ENCODE measurements around the gene EFCAB6.

Gene EFCAB6

GRCh38 chr22:43493297-43493696 is 318.8 kb downstream of the EFCAB6 start:
- no peak for DNase-seq

GRCh38 chr22:43491737-43492136 is 320.4 kb downstream of the EFCAB6 start:
- DNase-seq = no peak

GRCh38 chr22:43491177-43491576 is 320.9 kb downstream of the EFCAB6 start:
- DNase-seq = no peak

GRCh38 chr22:43490311-43490710 is 321.8 kb downstream of the EFCAB6 start:
- no peak for DNase-seq

GRCh38 chr22:43488937-43489336 is 323.2 kb downstream of the EFCAB6 start:
- DNase-seq = no peak

GRCh38 chr22:43488031-43488866 is 323.9 kb downstream of the EFCAB6 start:
- no peak for DNase-seq

GRCh38 chr22:43487311-43488030 is 324.6 kb downstream of the EFCAB6 start:
- DNase-seq = no peak

- DNase-seq = no peak
Measured at GRCh38 chr22:43485502-43486089, 326.5 kb downstream of the EFCAB6 start.

- DNase-seq = no peak
Measured at GRCh38 chr22:43484227-43484626, 327.9 kb downstream of the EFCAB6 start.

GRCh38 chr22:43483669-43484068 is 328.4 kb downstream of the EFCAB6 start:
- no peak for DNase-seq

GRCh38 chr22:43483266-43483665 is 328.8 kb downstream of the EFCAB6 start:
- DNase-seq = no peak

GRCh38 chr22:43482318-43482625 is 329.8 kb downstream of the EFCAB6 start:
- DNase-seq = no peak

GRCh38 chr22:43481568-43482317 is 330.4 kb downstream of the EFCAB6 start:
- no peak for DNase-seq

GRCh38 chr22:43479962-43480361 is 332.1 kb downstream of the EFCAB6 start:
- no peak for DNase-seq

- no peak for DNase-seq
Measured at GRCh38 chr22:43479301-43479950, 332.7 kb downstream of the EFCAB6 start.
